ENCODE data around the gene ASB16.
"Not testable (repeated sequence)": the region's sequence is repeated elsewhere in the genome, so short reads cannot be mapped to it uniquely, and the experiment has no call there.

The ASB16 gene

DNA sequence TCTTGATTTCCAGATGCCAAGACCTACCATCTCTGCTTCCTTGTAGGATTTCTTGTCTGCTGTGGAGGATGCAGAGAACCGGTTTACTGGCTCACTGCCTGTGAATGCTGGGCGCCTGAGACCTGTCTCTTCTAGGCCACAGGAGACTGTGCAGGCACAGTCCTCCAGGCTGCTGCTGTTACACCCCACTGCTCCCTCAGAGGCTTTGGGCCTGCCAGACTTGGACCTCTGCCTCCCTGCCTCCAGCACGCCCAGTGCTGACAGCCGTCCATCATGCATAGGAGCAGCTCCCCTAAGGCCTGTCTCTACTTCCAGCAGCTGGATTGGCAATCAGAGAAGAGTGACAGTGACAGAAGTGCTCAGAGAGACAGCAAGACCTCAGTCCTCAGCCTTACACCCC is 22.7 kb upstream of the ASB16 start:
- no peak for DNase-seq (ENCODE audit: low spot score)

DNA sequence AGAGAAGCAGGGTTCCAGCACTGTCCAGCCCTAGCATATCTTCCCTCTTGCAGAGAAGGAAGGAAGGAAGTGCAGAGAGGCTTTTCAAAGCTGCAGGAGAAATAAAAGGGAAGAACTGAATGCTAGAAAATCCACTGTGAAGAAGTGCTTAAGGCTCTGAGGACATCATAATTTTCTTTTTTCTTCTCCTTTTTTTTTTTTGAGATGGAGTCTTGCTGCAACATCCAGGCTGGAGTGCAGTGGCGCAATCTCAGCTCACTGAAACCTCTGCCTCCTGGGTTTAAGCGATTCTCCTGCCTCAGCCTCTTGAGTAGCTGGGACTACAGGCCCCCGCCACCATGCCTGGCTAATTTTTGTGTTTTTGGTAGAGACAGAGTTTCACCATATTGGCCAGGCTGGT is 21.4 kb upstream of the ASB16 start:
- not testable (repeated sequence) for DNase-seq (ENCODE audit: low spot score)

DNA sequence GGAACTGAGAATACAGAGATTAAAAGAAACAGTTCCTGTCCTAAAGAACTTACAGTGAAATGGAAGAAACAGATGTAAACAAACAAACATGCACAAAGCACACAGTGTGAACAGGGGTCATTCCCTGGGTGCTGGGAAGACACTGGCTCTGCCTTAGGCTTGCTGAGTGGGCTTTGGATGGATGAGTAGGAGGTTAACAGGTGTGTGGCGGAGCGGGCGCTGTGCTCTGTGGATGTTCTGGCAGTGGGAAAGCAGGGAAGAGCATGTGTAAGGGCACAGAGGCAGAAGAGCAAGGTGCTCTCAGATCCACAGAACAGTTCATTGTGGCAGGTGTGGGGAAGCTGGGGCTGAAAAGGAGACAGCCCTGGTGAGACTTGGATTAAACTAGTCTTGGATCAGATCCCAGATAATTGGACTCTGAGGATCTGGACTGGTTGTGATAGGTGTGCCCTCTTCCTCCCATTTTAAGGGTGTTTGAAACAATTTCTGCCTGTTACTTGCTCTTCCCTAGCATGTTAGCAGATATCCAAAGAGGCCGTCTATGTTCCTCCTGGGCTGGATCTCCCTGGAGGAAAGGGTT is 20.7 kb upstream of the ASB16 start:
- DNase-seq (ENCODE audit: low spot score): no peak

DNA sequence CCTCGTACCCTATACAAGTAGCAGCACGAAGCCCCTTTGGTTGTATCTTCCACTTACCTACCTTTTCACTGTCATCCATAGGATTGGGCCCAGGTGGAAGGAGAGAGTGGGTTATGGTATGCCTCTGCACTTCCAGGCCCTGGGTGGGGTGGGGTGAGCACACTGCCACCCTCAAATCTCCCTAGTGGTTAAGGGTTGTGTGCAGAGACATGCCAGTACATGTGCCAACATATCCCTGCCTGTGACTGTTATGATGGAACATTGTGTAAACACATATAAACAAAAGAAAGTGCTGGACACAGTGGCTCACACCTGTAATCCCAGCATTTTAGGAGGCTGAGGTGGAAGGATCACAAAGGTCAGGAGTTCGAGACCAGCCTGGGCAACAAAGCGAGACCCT is 17.6 kb upstream of the ASB16 start:
- no peak for DNase-seq (ENCODE audit: low spot score)

DNA sequence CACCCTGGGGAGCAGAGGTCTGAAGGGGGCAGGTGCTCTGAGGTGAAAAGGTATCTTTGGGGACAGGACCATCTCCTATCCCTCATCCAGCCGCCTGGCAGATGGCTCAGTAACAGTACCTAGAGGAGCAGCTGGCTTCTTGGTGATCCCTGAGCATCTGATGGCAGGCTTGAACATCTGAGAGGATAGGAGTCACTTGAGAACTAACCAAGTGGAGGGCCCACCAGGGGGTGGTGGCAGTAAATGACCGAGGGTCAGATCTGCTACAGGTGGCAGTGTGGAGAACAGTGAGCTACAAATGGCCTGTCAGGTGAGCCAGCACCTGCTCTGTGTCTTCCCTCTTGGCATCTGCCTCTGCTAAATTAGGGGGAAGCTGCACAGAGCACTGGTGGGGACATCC is 15.0 kb upstream of the ASB16 start:
- no peak for DNase-seq (ENCODE audit: low spot score)

DNA sequence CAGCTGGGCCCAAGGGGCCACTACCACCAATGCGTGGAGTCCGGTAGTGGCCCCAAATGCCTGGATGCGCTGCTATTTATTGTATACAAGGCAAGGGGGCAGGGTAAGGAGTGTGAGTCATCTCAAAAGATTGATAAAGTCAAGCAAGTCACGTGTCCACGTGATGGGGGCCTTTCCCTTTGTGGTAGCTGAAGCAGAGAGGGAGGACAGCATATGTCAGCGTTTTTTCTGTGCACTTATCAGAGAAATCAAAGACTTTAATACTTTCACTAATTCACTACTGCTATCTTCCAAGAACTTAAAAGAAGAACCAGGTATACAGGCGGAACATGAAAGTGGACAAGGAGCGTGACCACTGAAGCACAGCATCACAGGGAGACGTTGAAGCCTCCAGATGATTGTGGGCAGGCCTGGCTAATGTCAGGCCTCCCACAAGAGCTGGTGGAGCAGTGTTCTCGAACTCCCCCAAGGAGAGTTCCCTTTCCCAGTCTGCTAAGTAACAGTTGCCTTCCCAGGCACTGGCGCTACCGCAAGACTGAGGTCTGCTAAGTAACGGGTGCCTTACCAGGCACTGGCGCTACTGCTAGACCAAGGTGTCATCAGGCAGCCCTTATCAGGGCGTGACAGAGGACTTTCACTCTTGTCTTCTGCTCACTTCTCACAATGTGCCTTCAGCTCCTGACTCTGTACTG is 10.8 kb upstream of the ASB16 start:
- DNase-seq (ENCODE audit: low spot score): no peak

DNA sequence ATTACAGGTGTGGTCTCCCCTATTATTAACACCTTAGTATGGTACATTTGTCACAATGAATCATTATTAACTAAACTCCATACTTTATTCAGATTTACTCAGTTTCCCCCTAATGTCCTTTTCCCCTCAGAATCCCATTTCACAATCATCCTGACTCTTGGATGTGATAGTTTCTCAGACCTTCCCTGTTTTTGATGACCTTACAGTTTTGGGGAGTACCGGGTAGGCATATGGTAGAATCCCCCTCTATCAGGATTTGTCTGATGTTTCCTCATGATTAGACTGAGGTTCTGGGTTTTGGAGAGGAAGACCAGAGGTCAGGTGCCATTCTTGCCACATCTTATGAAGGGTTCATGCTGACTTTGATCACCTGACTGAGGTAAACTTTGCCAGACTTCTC is 6.0 kb upstream of the ASB16 start:
- no peak for DNase-seq (ENCODE audit: low spot score)

DNA sequence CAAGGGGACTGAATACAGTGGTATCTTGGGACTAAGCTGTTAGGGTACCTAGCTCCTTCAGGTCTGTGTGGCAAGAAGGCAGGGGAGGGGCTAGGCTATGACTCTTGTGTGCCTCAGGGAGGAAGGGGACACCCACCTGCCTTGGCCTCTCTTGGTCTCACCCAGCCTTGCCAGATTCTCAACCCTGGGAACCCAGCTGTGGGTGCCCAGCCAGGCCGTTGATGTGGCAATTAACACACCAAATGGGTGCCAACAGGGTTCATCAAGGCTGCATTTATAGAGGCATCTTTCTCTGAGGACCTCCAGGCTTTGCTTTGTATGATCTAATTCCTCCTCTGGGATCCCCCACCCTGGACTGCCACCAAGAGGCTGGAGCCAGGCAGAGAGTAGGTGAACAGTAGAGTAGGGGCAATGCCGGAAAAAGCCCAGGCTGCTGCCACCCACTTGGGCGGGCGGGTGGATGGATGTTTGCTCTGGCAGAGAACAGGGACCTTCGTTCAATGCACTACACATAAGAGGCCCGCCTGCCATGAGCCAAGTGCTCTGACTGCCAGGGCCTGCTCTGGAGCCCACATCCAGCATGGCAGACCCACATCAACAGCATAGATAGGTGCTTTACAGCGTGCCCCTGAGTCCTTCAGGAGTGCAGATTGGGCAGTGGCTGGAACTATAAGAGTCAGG is 3.2 kb upstream of the ASB16 start:
- DNase-seq (ENCODE audit: low spot score): no peak

DNA sequence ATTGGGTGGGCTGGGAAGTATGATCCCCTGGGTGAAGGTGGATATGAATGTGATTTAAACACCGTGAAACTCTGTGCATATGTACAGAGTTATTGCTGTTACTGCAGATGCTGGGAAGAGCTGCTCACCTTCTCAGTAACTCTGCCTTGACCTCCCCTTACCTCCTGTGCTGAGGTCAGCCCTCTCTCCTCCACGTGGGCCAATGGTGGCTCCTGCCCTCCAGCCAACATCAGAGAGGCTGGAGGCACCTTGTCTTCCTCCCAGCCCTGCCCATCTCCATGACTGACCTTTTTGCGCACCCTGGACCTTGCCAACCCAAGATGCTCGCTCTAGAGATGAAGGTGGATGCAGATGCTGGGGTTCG is 387 bp upstream of the ASB16 start:
- DNase-seq (ENCODE audit: low spot score): no peak

DNA sequence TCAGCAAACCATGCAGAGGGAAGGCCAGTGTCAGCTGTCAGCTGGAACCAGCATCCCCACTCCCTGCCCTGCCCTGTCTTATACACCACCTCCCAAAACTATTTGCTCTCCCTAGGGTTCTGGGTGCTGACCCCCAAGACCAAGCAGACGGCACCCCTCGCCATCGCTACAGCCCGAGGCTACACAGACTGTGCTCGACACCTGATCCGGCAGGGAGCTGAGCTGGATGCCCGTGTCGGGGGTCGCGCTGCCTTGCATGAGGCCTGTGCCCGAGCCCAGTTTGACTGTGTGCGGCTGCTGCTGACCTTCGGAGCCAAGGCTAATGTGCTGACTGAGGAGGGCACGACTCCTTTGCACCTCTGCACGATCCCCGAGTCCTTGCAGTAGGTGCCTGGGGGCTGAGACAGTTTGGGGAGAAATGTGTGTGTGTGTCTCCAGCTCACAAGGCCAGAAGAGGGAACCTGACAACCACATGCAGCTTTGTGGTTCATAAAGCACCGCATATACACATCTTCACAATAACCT is 1.5 kb downstream of the ASB16 start:
- DNase-seq (ENCODE audit: low spot score): no peak

DNA sequence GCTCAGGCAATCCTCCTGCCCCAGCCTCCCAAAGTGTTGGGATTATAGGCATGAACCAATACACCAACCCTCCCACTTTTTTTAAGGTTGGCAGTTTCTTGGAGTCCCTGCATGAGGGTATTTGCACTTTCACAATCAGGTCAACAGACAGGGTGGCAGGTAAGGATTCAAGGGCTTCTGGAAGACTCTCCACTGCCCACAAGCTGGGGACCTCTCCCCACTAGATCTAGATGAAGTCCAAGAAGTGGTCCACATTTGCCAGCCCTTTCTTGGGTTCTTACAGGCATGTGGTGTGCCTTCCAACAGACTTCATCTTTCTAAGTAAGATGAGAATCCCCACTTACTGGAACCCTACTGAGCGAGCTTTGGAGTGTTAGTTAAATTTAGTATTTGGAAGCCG is 3.9 kb downstream of the ASB16 start:
- DNase-seq (ENCODE audit: low spot score): no peak

DNA sequence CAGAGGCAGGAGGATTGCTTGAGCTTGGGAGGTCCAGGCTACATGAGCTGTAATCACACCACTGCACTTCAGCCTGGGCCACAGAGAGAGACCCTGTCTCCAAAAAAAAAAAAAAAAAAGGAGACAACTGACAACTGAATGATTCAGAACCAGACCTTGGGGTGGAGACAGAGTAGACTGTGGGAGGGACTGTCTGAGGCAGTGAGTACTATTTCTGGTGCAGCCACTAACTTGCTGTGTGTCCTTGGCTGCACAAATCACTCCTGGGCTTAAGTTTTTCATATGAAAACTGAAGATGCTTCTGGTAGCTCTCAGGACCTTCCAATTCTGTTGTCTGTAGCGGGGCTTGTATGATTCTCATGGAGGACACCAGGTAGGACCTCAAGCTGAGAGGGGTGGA is 5.8 kb downstream of the ASB16 start:
- no peak for DNase-seq (ENCODE audit: low spot score)

DNA sequence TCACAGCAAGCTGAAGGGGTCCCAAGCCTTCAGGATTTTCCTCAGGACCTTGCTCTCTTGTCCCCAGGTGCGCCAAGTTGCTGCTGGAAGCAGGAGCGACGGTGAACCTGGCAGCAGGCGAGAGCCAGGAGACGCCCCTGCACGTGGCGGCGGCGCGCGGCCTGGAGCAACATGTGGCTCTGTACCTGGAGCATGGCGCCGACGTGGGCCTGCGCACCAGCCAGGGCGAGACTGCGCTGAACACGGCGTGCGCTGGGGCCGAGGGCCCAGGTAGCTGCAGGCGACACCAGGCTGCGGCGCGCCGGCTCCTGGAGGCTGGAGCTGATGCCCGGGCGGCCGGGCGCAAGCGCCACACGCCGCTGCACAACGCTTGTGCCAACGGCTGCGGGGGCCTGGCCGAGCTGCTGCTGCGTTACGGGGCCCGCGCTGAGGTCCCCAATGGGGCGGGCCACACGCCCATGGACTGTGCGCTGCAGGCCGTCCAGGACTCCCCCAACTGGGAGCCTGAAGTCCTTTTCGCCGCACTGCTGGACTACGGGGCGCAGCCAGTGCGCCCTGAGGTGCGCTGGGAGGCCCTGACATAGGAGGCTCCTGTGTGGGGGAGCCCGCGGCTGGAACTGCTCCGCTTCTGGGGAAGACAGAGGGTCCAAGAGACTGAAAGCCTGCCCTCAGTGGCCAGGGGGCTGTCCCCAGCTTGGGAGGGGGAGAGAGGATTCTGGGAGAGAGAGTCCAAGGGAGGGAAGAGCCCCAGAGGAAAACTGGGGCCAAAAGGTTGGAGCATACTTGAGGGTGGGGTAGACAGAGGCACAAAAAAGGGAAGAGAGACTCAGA is 6.4 kb downstream of the ASB16 start:
- no peak for DNase-seq (ENCODE audit: low spot score)

DNA sequence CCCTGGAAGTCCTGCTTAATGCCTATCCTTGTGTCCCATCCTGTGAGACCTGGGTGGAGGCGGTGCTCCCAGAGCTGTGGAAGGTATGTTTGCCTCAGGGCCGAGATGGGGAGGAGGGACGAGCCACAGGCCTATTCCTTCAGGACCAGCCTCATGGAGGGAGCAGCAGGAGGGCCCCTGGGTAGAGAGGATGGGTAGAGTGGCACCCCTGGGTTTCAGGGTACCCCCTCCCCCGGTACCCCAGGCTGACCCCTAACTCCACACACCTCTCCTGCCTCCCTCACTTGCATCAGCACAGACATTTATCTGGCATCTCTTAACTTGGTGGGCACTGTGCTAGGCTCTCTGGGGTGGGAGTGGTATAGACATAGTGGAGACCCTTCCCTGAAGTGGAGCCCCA is 7.1 kb downstream of the ASB16 start:
- no peak for DNase-seq (ENCODE audit: low spot score)

DNA sequence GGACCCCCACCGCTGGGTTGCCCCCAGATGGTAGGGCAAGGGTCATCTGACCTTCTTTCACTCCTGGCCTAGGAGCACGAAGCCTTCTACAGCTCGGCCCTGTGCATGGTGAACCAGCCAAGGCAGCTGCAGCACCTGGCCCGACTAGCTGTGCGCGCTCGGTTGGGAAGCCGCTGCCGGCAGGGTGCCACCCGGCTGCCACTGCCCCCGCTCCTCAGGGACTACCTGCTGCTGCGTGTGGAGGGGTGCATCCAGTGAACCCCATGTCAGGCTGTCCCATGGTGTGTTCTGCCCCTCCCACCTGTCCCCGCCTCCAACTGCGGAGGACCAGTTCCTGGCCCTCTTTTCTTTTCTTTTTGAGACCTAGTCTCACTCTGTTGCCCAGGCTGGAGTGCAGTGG is 7.6 kb downstream of the ASB16 start:
- no peak for DNase-seq (ENCODE audit: low spot score)

DNA sequence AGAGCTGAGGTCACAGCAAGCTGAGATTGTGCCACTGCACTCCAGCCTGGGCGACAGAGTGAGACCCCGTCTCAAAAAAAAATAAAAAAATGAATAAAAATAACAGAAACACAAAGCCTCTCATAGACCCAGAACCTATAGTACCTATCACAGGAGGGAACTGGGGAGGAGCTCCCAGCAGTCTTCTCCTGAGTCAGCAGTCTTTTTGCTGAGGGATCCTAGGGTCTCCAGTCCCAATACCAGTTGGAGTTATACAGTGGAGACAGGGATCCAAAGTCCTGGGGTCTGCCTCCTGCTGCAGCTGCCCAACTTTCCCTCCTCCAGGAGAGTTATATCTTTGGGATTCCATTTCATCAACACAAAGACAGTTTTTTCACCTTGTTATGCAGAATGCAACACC is 12.5 kb downstream of the ASB16 start:
- DNase-seq (ENCODE audit: low spot score): no peak

DNA sequence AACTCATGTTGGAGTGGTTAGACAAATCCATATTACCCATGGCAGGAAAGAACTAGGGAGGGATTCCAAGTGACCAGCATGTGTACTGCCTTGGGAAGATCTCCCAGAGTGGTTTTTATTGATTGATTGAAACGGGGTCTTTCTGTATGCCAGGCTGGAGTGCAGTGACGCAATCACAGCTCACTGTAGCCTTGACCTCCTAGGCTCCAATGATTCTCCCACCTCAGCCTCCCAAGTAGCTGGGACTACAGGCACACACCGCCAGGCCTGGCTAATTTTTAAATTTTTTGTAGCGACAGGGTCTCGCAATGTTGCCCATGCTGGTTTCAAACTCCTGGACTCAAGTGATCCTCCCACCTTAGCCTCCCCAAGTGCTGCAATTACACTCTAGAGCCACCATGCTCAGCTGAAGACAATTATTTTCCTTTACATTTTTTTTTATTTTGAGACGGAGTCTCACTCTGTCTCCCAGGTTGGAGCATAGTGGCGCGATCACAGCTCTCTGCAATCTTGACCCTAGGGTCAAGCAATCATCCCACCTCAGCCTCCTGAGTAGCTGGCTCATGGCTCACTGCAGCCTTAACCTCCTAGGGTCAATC is 13.8 kb downstream of the ASB16 start:
- DNase-seq (ENCODE audit: low spot score): no peak

DNA sequence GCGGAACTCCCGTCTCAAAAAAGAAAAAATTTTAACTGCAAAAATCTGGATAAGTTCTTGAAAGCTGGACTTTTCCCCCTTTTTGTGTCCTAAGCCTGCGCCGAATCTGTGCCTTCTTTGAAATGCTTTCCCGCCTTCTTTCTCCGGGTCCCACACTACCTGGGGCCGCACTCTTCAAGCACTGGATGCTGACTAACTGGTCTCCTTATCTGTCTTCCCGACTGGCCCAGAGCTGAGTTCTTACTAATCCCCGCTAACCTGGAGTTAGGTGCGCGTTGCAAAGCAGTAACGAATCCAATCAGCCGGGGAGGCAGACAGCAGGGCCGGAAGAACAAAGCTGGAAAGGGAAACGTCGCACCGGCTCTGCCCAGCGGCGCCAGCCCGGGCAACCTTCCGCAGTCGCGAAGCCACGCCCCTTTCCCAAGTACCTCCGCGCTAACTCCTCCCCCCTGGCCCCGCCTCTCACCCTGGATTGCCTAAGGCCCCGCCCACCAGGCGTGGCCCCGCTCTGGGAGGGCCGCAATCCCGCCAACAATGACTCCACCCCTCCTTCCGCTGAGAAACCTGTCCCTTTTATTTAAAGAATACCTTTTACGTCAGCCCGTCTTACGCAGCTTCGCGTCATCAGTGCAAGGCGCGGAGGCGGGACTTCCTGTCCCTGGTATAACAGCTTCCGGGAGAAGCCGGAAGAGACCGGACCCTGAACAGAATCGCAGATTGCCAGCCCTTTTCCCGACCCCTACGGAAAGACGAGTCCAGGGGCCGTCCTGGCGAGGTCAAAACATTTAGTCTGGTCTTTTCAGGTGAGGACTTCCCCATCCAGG is 16.0 kb downstream of the ASB16 start, which contains the start of gene TMUB2:
Gene TMUB2 (plus strand): TSS at position 666 of the 824 bp plus-strand sequence. CDS start 737 bp downstream, outside the sequence.
- DNase-seq (ENCODE audit: low spot score): peak; percentile 100

DNA sequence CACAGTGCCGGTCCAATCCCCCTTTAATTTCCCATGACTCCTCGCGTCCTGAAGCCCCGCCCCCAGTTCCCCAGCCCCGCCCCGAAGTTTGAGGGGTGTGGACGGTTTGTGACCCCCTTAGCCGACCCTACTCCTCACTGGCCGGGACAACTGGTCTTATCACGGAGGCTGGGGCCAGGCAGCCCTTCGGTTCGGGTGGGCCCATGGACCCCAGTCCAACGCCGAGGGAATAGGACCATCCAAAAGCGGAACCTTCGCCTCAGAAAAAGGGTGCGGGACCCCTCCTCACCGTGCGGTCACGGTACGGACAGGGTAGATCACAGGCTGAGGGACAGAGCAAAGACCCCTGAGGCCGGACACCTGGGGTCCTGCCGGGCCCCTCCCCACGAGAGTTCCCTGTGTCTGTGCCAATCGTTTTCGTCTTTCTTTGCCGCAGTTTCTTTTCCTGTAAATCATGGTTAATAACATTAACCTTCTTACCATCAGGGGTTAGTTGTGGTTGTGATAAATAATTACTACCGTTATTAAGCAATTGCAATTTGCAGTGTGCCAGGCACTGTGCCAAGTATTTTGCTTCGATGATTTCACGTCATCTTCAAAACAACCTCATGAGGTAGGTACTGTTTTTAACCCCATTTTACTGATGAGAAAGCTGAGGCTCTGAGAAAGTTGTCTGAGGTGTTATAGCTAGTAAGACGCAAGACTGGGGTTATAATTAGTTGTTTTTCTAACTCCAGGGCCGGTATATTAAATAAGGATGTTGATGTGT is 16.8 kb downstream of the ASB16 start:
- no peak for DNase-seq (ENCODE audit: low spot score)

All from SW480 (cell line).